NCI-H1105 treated with DMSO at 0.1 percent for 48 hours (cell line): ENCODE results near the gene TMPRSS6.

Experiments used
- DNase-seq: peaks from one replicate; lab custom pipeline; 2025; lab: John Stamatoyannopoulos, UW

Gene TMPRSS6

DNA sequence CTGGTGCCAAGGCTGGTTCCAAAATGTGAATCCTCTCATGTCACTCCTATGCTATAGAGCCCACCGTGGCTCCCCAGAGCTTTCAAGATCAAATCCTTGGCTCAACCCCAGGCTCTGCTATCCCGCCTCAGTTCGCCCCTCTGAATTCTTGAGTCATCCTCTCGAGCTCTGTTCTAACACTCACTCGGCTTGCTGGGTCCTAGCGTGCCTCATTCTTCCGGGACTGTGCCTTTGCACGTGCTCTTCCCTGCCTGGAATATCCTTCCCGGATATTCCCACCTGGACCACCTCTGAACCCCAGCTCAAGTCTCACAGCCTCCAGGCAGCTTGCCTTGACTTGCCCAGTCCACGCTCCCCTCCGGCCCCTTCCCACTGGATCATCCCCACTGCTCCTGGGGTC lies 45.0 kb downstream of the TMPRSS6 start:
- DNase-seq, result no peak

DNA sequence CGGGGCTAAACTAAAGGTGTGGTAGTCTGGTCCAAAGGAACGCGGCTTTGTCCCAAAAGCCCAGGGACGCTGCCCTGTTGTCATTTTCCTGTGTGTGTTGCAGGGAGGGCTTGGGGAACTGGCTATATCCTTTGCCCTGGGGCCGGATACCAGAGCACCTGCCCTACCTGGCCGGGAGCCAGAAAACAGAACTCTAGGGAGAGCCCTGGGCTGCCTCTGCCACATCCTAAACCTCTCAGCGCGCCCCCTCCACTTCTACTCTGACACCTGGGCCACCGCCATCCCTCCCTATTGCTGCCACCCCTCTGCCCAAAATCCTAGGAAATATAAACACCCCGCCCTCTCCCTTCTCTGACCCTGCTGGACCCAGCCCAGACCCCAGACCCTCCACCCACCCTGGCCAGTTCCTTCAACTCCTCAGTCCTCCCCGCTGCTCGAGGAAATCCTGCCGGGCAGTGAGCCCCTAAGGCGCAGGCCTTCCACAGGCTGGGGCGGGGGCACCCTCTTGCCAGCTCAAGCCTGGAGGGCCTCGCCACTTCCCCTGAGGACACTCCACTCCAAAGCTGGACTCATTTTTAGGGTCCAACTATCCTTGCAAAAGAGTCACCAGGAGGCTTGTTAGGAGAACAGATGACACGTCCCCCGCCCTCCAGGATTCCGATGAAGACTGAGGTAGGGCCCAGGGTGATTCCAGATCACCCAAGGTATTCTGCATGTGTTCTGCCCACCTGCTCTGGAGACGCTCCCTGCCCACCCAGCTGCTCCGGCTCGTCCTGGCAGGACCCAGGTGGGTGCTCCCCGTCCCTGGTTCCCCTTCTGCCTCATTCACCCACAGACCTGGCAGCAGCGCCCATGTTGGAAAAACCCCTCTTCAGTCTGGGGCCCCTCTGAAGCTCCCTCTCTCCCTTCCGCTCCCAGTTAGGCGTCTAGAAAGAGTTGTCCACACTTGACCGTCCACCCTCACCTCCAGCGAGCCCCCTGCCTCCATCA lies 45.8 kb downstream of the TMPRSS6 start:
- DNase-seq, result peak; percentile 87

DNA sequence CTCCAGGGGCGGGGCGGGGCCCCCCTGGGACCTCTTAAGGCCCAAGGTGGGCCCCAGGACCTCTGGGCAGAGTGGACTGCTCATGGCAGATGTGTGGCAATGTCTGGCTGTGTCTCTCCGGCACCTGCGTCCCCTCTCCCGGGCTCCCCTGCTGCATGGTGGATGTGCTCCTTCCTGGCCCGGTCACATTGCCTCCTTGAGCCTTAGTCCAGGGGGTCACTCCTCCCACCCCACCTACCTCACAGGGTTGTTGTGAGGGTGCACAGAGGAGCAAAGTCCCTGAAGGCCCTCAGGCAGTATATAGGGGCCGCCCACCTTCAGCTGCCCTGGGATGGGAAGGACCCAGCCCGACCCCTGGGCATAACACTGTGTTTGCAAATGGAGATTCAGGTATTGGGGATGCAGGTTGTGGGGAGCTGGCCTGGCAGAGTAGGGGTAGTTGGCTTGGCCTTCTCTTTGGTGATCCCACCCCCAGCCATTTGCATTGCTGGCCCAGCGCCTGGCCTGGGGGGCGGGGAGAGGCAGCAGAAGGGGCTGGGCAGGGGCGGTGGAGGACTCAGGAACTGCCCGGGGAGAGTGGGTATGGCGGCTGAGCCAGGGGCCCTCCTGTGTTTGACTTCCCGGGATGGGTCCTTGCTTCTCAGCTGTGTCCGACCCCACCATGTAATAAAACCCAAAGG lies 46.7 kb downstream of the TMPRSS6 start:
- peak; percentile 33 for DNase-seq

DNA sequence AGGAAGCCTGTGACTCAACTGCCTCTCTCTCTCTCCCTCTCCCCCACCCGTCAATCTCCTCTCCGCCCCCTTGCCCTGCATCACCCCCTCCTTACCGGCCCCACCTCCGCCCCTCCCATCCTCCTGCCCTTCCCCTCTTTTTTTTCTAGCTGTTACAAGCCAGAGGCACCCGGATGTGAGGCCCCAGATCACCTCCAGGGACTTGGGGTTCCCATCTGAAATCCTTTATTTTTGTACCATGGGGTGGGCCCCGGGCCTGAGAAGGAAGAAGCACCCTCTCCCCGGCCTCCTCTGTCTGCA lies 47.2 kb downstream of the TMPRSS6 start:
- DNase-seq, result no peak

DNA sequence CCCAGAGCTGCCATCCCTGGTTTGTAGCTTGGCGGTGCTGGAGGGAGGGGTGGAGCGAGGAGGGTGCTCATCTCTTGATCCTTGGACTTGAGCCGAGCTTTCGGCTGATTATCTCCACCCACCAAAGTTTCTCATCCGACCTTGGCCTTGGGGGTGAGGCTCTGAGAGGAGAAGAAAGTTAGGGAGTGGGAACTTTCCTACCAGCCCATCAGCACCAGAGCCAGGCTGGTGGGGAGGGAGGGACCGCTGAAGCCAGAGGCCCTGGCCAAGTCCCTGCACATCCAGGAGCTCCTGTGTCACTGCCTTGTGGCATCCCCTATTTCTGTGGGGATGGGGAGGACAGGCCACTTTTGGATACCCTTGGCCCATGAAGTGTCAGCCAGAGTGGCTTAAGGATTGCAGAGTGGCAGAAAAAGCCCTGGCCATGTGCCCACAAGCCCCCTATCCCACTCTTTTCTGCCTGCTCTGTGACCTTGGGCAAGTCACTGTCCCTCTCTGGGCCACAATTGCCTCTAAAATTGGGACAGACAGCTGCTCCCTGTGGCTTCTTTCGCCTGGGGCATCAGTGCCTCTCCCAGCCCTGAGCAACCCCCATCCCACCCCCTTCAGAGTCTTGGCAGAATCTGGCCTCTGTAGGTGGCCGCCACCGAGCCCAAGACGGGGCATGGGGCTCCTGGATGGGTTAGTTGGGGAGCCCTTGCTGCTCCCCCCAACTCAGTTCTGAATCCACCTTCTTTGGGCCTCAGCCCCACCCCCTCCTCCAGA lies 47.7 kb downstream of the TMPRSS6 start:
- DNase-seq, result no peak

DNA sequence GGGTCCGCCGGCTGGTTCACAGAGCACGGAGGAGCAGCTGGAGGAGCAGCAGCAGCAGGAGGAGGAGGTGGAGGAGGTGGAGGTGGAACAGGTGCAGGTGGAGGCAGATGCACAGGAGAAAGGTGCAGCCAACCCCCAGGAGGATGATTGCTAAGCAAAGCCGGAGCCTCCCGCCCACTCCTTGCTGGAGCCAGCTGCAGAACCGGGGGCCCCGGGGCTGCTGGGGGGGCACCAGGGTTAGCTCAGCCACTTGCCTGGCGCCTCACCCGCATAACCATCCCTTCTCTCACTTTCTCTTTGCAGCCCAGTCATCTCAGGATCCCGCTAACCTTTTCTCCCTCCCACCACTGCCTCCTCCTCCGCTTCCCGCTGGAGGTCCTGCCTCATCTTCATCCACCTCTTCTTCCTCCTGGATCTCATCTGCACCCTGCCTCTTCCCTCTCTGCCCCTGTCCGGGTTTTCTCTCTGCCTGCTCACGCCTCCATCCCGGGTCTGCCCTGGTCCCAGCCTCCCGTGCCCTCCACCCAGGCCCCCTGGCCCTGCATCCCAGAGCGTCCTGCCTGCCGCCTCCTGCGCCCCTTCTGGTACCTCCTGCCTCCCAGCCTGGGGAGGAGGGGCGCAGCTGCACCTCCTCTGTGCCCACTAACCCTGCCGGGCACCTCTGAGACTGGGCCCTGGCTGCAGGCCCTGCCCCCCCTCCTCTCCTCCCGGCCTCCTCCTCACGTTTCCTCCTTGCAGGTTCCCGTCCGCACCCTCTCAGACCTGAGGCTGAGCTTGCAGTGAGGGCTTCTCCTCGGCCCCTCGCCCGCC lies 48.5 kb downstream of the TMPRSS6 start:
- peak; percentile 54 for DNase-seq

DNA sequence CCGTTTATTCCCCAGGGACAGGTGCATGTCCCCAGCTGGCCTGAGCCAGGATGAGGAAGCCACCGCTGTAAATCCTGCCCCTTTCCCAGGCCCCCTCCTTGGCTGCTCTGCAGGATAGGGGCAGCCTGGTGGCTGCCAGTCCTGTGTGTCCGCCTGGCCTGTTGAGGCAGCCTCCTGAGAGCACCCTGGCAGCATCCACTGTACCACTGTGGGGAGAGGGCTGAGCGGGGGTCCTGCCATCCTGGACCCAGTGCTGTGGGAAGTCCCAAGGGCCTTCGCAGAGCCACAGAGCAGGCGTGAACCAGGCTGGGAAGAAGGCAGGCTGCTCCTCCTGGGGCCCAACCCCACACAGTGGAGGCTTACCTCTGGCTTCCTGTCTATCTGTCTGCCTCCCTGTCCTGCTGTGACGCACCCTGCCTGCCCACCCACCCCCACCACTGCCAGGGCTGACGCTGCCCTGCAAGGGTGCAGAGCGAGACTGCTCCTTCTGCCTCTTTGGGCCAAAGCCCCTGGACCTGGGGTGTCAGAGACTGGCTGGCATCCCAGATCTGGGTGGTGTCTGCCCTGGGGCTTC lies 49.5 kb downstream of the TMPRSS6 start:
- no peak for DNase-seq

DNA sequence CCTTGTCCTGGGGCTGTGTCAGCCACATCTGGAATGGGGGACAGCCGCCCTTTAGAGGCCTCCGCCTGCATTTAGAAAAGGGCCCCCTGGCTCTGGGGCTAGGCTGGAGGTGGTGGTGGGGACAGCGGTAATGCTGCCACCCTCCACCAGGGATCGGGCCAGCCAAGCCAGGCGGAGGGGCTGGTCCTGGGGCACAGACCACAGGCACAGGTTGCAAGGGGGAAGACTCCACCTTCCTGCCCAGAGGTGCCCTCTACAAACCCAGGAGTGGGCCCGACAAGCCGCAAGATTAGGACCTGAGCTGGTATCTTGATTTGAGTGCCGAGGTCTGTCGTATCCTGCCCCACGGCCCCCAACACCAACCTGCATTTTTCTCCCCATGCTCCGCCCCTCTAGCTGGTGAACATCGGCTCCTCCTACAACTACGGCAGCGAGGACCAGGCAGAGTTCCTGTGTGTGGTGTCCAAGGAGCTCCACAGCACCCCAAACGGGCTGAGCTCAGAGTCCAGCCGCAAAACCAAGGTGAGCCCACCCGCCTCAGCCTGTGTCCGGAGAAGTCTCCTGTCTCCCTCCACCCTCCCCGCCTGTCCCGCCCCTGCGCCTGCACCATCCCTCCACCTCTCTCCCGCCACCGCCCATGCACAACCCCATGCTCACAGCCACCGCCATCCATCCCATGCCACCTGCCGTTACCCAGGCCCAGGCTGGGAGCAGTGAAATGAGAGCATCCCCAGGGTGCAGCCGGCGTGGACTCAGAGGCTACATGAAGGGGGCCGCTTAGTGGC lies 50.4 kb downstream of the TMPRSS6 start:
- no peak for DNase-seq

DNA sequence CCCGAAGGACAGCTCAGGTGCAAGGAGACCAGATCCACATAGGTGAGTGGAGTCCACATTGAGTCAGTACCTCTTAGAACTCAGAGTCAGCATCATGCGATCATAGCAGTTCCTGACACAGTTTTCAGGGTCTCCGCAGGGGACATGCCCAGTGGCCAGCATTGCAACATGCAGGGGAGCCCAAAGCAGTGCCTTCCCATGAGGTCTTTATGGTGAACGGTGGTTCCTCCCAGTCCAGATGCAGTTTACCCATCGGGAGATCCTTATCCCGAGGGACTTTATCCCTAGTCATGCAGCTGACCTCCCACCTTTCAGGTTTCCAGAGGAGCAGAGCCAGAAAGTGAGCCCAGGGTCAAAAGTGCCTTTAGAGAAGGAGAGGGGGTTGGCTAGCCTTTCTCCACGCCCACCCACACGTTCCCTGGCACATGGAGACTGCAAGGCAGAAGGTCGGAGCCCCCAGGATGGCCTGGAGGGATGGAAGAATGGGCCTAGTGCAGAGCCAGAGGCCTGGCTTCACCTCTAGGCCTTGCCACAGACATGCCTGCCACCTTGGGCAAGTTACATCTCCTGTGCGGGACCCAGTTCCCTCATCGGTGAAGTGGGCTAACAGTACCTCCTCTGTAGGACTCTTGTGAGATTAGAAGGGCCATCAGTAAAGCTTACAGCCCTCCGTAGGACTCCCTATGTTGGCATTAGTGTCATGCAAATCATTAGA lies 51.6 kb downstream of the TMPRSS6 start:
- no peak for DNase-seq

DNA sequence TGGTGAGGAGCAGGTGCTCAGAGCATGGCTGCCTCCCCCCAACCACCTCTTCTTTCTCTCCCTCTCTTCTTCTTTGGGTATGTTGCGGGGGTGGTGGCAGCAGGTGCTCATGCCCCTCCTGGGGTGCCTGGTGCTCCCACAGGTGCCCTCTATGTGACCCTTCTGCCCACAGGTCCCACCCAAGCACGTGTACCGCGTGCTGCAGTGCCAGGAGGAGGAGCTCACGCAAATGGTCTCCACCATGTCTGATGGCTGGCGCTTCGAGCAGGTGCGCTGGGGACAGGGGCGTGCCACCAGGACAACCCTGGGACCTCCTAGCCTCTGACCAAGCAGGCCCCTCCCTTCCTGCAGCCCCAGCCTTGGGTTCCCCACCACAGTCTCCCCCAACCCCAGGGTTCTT lies 52.3 kb downstream of the TMPRSS6 start:
- no peak for DNase-seq

DNA sequence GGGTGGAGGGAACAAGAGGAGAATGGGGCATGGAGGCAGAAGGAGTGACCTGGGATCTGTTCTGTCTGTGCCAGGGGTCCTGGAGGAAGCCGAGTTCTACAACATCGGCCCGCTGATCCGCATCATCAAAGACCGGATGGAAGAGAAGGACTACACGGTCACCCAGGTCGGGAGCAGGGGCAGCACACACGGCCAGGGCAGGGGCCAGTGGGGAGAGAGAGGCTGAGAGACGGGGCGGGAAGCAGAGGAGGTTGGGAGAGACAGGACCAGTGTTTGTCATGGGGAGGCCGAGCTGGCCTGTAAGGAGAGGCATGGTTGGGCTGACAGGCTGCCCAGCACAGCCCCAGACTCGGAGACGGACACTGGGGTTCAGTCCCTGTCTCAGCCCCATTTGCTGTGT lies 53.3 kb downstream of the TMPRSS6 start:
- no peak for DNase-seq

DNA sequence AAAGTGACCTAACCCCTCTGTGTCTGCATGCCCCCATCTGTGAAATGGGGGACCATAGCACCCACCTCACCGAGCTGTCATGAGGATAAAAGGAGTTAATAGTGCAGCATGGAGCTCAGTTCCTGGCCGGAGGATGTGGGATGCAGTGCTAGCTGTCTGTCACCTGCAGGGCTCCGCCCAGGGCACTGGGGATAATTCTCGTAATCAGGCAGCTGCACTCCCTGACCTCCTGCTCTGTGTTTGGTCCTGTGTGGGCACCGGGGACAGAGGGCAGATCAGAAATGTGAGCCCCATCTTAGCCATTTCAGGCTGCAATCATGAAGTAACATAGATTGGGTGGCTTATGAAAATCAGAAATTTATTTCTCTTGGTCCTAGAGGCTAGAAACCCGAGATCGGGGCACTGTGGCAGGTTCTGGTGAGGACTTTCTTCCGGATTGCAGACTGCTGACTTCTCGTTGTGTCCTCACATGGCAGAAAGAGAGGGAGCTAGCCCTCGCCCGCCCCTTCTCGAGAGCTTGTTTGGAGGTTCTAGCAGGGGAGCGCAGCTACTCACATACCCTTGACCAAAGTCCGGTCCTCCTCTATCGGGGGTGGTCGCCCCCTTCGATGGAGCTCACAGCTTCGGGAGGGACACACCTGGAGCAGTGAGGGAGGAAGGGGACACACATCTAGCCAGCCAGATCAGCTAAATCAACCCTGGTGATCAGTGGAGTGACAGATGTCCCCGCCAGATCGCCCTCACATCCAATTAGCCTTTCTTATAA lies 54.7 kb downstream of the TMPRSS6 start:
- no peak for DNase-seq

DNA sequence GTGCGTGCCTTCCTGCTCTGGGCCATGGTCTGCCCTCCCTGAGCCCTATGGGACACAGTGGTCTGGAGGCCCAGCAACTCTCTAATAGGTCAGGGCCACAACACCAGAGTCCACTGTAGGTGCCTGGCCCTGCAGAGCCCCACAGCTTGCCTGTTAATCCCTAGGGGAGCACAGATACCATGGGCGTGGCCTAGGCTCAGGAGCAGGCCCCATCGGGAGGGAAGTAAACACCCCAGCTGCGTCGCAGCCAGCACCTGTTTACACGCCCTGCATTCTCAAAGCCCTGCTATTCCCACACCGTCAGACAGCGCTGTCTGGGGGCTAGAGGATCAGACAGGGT lies 55.5 kb downstream of the TMPRSS6 start:
- no peak for DNase-seq

DNA sequence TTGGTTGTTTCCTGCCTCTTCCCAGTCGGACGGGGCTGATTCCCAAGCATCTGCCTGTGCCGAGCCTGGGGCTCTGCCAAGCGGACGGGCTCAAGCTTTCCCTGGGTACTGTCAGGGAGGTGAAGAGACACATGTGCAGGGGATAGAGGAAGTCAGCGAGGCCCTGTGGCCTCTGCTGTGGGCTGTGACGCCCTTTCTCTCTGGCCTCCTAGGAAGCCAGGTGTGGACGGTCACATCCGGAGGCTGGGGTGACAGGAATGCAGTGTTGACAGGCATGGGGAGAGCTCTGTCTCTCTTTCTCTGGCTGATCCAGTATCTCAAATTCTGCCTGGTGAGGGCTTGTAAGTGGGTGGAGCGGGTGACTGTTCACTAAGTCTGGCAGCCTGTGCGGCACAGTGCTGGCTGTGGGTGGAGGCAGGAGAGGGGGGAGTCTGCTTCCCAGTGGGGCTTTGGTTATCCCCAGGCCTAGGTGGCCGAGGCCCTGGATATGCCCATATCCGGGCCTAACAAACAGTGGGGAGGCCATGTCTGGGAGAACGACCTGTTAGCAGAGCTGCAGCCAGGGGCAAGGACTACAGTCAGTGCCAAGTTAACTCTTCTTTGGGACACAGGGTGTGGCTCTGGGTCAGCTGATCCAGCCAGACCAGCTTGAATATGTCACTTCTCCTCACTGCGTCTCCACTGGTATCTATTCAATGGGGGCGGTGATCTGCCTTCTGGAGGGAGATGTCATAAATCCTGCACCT lies 56.0 kb downstream of the TMPRSS6 start:
- no peak for DNase-seq

DNA sequence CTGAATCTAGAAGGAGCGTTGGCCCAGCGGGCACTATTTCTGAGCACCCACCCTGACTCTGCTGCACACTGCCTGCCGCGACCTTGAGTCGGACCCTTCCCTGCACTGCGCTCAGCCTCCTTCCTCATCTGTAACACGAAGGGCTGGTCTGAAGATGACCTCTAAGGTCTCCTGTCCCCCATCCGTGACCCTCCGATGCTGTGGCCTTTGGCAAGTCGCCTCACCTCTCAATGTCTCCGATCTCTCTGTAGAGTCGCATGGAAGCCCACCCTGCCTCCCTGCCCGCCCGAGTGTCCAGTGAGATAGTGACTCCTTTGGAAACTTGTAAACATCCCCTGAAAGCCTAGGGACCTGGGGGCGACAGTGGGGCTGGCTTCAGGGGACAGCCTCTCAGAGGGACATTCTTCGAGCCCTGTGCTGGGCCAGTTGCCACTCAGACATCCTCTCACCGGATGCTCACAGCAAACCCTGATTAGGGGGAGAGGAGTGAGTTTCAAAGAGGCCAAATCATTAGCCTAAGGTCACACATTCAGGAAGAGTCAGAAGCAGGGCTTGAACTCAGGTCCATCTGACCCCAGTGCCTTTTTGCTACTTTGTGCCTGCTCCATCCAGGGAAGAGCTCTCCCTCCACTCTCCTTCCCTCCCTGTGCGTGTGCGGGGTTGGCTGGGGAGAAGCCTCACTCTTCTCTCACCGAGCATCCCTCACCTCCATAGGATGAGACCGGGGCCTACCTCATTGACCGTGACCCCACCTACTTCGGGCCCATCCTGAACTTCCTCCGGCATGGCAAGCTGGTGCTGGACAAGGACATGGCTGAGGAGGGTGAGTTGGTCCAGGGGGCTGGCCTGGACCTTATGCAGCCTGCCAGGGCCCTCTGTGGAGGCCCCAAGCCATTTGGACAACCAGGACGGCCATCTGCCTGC lies 56.9 kb downstream of the TMPRSS6 start:
- DNase-seq, result no peak

DNA sequence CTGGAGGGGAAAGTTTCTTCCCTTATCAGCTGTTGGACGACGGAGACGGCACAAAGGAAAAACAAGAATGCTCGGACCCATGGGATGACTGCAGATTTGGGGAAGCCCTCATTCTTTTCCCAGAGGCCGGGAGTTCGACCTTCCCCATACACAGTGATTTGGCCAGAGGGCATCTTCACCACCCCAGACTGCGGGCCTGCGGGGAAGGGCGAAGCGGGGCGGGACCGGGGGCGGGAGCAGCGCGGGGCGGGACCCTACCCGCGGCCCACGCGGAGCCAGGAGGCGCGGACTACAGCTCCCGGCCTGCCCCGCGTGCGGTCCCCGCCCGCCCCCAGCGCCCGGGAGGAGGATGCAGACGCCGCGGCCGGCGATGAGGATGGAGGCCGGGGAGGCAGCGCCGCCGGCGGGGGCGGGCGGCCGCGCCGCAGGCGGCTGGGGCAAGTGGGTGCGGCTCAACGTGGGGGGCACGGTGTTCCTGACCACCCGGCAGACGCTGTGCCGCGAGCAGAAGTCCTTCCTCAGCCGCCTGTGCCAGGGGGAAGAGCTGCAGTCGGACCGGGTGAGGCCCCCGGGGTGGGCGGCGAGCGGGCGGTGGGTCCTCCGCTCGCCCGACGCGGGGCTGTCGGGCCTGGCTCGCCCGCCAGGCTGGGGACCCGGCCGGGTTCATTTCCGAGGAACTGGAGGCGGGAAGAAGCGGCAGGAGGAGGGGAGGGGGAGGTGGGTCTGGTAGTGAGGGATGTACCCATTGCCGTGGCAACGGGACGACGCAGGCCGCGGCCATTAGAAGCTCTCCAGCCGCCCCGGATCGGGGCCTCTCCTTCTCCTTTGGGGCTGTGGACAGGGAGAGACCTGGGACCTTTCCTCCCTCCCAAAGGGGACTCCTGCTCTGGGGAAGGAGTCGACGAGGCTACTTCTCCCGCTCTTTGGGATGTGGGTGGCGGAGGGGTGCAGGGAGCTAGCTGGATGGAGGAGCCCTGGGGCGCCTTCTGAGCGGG lies 57.8 kb downstream of the TMPRSS6 start, which contains the start of gene KCTD17:
Gene KCTD17 (plus strand): TSS at position 352 of the 995 bp plus-strand sequence. CDS start 19 bp downstream, at position 371.
- DNase-seq, result peak; percentile 55
